H9 (cell line): Measurements from ENCODE around the gene SLX1A. TPM values are rescaled to one million over a fixed set of nuclear protein-coding genes. Genes with fewer than 3 reads are reported as not detected.

Experiments used
- DNase-seq: peaks from one replicate; pipeline ENCODE4 v3.0.0-alpha.2; 2017
- H2AFZ ChIP-seq: one replicate; pipeline ENCODE4 v1.6.1; 2013; ENCODE audit warnings: mild to moderate bottlenecking, low read length, control low read depth, moderate library complexity
- H2AK5ac ChIP-seq: 2 replicates; pipeline ENCODE4 v1.6.1; 2013; ENCODE audit warnings: low read length, control low read depth, mixed read lengths; ENCODE audit not compliant: insufficient read length
- H2BK120ac ChIP-seq: one replicate; pipeline ENCODE4 v1.6.1; 2013; ENCODE audit warnings: low read depth, mild to moderate bottlenecking, low read length, control low read depth, inconsistent platforms; ENCODE audit not compliant: poor library complexity, severe bottlenecking
- H2BK12ac ChIP-seq: 2 replicates; pipeline ENCODE4 v1.6.1; 2013; ENCODE audit warnings: low read length, control low read depth, mixed read lengths, low read depth; ENCODE audit not compliant: insufficient read length
- H2BK15ac ChIP-seq: 2 replicates; pipeline ENCODE4 v1.6.1; 2013; ENCODE audit warnings: low read depth, low read length, control low read depth
- H2BK20ac ChIP-seq: one replicate; pipeline ENCODE4 v1.6.1; 2013; ENCODE audit warnings: low read depth, mild to moderate bottlenecking, low read length, control low read depth, inconsistent platforms; ENCODE audit not compliant: poor library complexity, severe bottlenecking
- H2BK5ac ChIP-seq: 2 replicates; pipeline ENCODE4 v1.6.1; 2013; ENCODE audit warnings: low read length, control low read depth, mixed read lengths; ENCODE audit not compliant: insufficient read length
- H3K14ac ChIP-seq: 2 replicates; pipeline ENCODE4 v1.6.1; 2013; ENCODE audit warnings: low read length, control low read depth; ENCODE audit not compliant: insufficient read depth
- H3K18ac ChIP-seq: 2 replicates; pipeline ENCODE4 v1.6.1; 2013; ENCODE audit warnings: low read depth, mild to moderate bottlenecking, mixed read lengths, low read length, control low read depth; ENCODE audit not compliant: insufficient read length
- H3K23ac ChIP-seq: 2 replicates; pipeline ENCODE4 v1.6.1; 2013; ENCODE audit warnings: low read length, control low read depth, mixed read lengths, low read depth; ENCODE audit not compliant: insufficient read length
- H3K23me2 ChIP-seq: 2 replicates; pipeline ENCODE4 v1.6.1; 2013; ENCODE audit warnings: low read depth, mild to moderate bottlenecking, mixed read lengths, low read length, control low read depth; ENCODE audit not compliant: insufficient read length, poor library complexity, severe bottlenecking
- H3K27ac ChIP-seq: 2 replicates; pipeline ENCODE4 v1.5.1; 2013; ENCODE audit warnings: low read length, control low read depth, mixed read lengths, low read depth; ENCODE audit not compliant: insufficient read length
- H3K27me3 ChIP-seq: 2 replicates; pipeline ENCODE4 v1.6.1; 2013; ENCODE audit warnings: low read length, control low read depth, inconsistent platforms; ENCODE audit not compliant: insufficient read depth
- H3K4ac ChIP-seq: 2 replicates; pipeline ENCODE4 v1.6.1; 2013; ENCODE audit warnings: low read depth, mild to moderate bottlenecking, control low read depth, inconsistent platforms, low read length, moderate library complexity
- H3K4me1 ChIP-seq: 2 replicates; pipeline ENCODE4 v1.6.1; 2013; ENCODE audit warnings: low read length, control low read depth, inconsistent platforms; ENCODE audit not compliant: insufficient read depth
- H3K4me2 ChIP-seq: 2 replicates; pipeline ENCODE4 v1.6.1; 2013; ENCODE audit warnings: low read length, control low read depth, mixed read lengths; ENCODE audit not compliant: insufficient read length, insufficient read depth
- H3K56ac ChIP-seq: 2 replicates; pipeline ENCODE4 v1.6.1; 2013; ENCODE audit warnings: low read depth, mild to moderate bottlenecking, mixed read lengths, low read length, control low read depth; ENCODE audit not compliant: insufficient read length
- H3K79me1 ChIP-seq: 2 replicates; pipeline ENCODE4 v1.6.1; 2013; ENCODE audit warnings: low read depth, mild to moderate bottlenecking, moderate library complexity, low read length, control low read depth, inconsistent platforms; ENCODE audit not compliant: insufficient read depth, poor library complexity, severe bottlenecking
- H3K79me2 ChIP-seq: 2 replicates; pipeline ENCODE4 v1.6.1; 2013; ENCODE audit warnings: low read length, control low read depth, inconsistent platforms; ENCODE audit not compliant: insufficient read depth
- H3K9ac ChIP-seq: 2 replicates; pipeline ENCODE4 v1.6.1; 2013; ENCODE audit warnings: low read length, control low read depth, mixed read lengths; ENCODE audit not compliant: insufficient read length; ENCODE audit errors: extremely low read depth
- H3K9me3 ChIP-seq: one replicate; pipeline ENCODE4 v1.6.1; 2013; ENCODE audit warnings: low read depth, low read length, inconsistent platforms; ENCODE audit not compliant: control insufficient read depth
- H3T11ph ChIP-seq: one replicate; pipeline ENCODE4 v1.6.1; 2013; ENCODE audit warnings: mild to moderate bottlenecking, low read length, control low read depth, inconsistent platforms
- H4K20me1 ChIP-seq: one replicate; pipeline ENCODE4 v1.6.1; 2013; ENCODE audit not compliant: control insufficient read depth, insufficient read length, insufficient read depth
- H4K5ac ChIP-seq: 2 replicates; pipeline ENCODE4 v1.6.1; 2013; ENCODE audit warnings: low read depth, mild to moderate bottlenecking, mixed read lengths, low read length, control low read depth; ENCODE audit not compliant: insufficient read length
- H4K8ac ChIP-seq: replicated peaks from 2 replicates; pipeline ENCODE4 v1.6.1; 2013; ENCODE audit warnings: low read length, control low read depth, mixed read lengths, low read depth; ENCODE audit not compliant: insufficient read length
- H4K91ac ChIP-seq: 2 replicates; pipeline ENCODE4 v1.6.1; 2013; ENCODE audit warnings: low read depth, mild to moderate bottlenecking, moderate library complexity, mixed read lengths, low read length, control low read depth; ENCODE audit not compliant: insufficient read length
- H3K27ac Mint-ChIP-seq, 3 experiments: 2 replicates in 2 of 3; 3 replicates in 1 of 3; pipeline ENCODE4 v1.8.0; 2020 to 2021; ENCODE audit warnings: mixed read lengths in 3 of 3, mild to moderate bottlenecking in 1 of 3, moderate library complexity in 1 of 3
- H3K27me3 Mint-ChIP-seq: 2 replicates; pipeline ENCODE4 v1.8.0; 2021; ENCODE audit warnings: low read depth, mild to moderate bottlenecking, moderate library complexity, mixed read lengths
- H3K36me3 Mint-ChIP-seq, 3 experiments: 2 replicates in 2 of 3; 3 replicates in 1 of 3; pipeline ENCODE4 v1.8.0; 2020 to 2021; ENCODE audit warnings: low read depth in 3 of 3, mixed read lengths in 3 of 3; ENCODE audit not compliant: insufficient read depth in 1 of 3
- H3K4me1 Mint-ChIP-seq, 2 experiments: 2 replicates each; pipeline ENCODE4 v1.8.0; 2020; ENCODE audit warnings: mixed read lengths in 2 of 2
- H3K4me3 Mint-ChIP-seq, 2 experiments: 2 replicates in 1 of 2; 3 replicates in 1 of 2; pipeline ENCODE4 v1.8.0; 2020 to 2021; ENCODE audit warnings: mild to moderate bottlenecking in 2 of 2, mixed read lengths in 2 of 2, moderate library complexity in 1 of 2
- H3K9me3 Mint-ChIP-seq, 2 experiments: 2 replicates in 1 of 2; 3 replicates in 1 of 2; pipeline ENCODE4 v1.8.0; 2020; ENCODE audit warnings: mild to moderate bottlenecking in 2 of 2, mixed read lengths in 2 of 2, moderate library complexity in 1 of 2
- CTCF ChIP-seq: fragments of 200-600 bp; sonication (generic); conservative IDR thresholded peaks from 3 replicates; pipeline ENCODE4 v1.8.0; 2021; ENCODE audit warnings: antibody characterized with exemption, mild to moderate bottlenecking
- WGBS: extraction: QIAGEN DNeasy Blood & Tissue Kit; methylation state at CpG from one replicate; pipeline ENCODE4 v1.1.7; 2013; ENCODE audit warnings: missing lambda C conversion rate, low lambda C conversion rate, mixed read lengths; ENCODE audit not compliant: insufficient read length; ENCODE audit errors: extremely low coverage; 5-methylcytosine and 5-hydroxymethylcytosine counted together
- total RNA-seq: library from RNA; stranded (reverse); gene quantifications from 2 replicates; pipeline ENCODE4 v1.2.1, GENCODE V29; 2021

SLX1A gene
- total RNA-seq, 1 experiment from 2014 or later: 30.3 TPM

DNA sequence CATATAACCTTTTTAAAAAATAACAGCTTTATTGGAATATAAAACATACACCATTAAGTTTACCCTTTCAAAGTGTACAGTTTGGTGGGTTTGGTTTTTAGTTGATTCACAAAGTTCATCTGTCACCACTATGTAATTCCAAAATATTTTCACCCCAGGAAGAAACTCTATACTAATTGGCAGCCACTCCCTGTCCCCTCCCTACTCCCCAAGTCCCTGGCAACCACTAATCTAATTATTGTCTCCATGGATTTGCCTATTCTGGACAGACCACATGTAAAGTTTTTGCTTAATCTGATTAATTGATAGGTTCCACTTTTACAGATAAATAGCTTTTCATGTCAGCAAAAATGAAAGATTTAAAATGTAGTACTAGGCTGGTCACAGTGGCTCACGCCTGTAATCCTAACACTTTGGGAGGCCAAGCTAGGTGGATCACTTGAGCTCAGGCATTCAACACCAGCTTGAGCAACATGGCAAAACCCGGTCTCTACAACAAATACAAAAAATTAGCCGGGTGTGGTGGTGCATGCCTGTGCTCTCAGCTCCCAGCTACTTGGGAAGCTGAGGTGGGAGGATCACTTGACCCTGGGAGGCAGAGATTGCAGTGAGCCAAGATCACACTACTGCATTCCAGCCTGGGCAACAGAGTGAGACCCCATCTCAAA is 45.7 kb upstream of the SLX1A start:
- H4K5ac ChIP-seq: no peak overlapping the region
- Mint-ChIP-seq H3K4me1 (no peaks in the 10 kb centered on the region), H3K27me3 (peaks cover 10% of the 10 kb centered on the region), H3K4me3 (no peak overlapping the region), H3K36me3 (peaks cover 0 to 2% (median 0%) of the 10 kb centered on the region in 3 experiments; a peak in 2 of 7 replicates), H3K27ac (no peak overlapping the region), H3K9me3 (peaks cover 13 to 16% of the 10 kb centered on the region in 2 experiments)
- no peaks in the 10 kb centered on the region for H3K23me2 ChIP-seq
- no peak overlapping the region for H2BK20ac ChIP-seq
- H2BK5ac ChIP-seq: no peak overlapping the region
- H2BK15ac ChIP-seq: no peak overlapping the region
- no peak overlapping the region for H2AK5ac ChIP-seq
- no peak overlapping the region for H3K4ac ChIP-seq
- no peak overlapping the region for H4K91ac ChIP-seq
- H3K4me1 ChIP-seq: no peaks in the 10 kb centered on the region
- no CpG with 5 or more reads among the region's 3 CpGs for WGBS
- H3K23ac ChIP-seq: no peak overlapping the region
- H2BK120ac ChIP-seq: no peak overlapping the region
- H3T11ph ChIP-seq: no peak overlapping the region
- DNase-seq: no peak
- no peak overlapping the region for H3K56ac ChIP-seq
- H3K14ac ChIP-seq: no peak overlapping the region
- no peaks in the 10 kb centered on the region for H3K9me3 ChIP-seq
- no peaks in the 10 kb centered on the region for H3K79me2 ChIP-seq
- no peaks in the 10 kb centered on the region for H3K79me1 ChIP-seq
- no peak overlapping the region for H3K9ac ChIP-seq
- H3K4me2 ChIP-seq: no peak overlapping the region
- H2BK12ac ChIP-seq: no peak overlapping the region
- H2AFZ ChIP-seq: no peak overlapping the region
- TF ChIP-seq CTCF: no peak
- no peaks in the 10 kb centered on the region for H4K20me1 ChIP-seq
- no peak overlapping the region for H3K27ac ChIP-seq
- no peak overlapping the region for H3K18ac ChIP-seq
- no peak overlapping the region for H4K8ac ChIP-seq
- H3K27me3 ChIP-seq: no peaks in the 10 kb centered on the region
